GM18909 (cell line): ENCODE data around the gene MEP1B.
"Not testable (repeated sequence)": the region's sequence is repeated elsewhere in the genome, so short reads cannot be mapped to it uniquely, and the experiment has no call there.

Experiments used
- ATAC-seq: cut with Tn5 transposase; IDR thresholded peaks from one replicate; pipeline ENCODE4 v1.9.1; 2021; ENCODE audit warnings: mild to moderate bottlenecking; ENCODE audit not compliant: unreplicated experiment, poor library complexity

The MEP1B gene

DNA sequence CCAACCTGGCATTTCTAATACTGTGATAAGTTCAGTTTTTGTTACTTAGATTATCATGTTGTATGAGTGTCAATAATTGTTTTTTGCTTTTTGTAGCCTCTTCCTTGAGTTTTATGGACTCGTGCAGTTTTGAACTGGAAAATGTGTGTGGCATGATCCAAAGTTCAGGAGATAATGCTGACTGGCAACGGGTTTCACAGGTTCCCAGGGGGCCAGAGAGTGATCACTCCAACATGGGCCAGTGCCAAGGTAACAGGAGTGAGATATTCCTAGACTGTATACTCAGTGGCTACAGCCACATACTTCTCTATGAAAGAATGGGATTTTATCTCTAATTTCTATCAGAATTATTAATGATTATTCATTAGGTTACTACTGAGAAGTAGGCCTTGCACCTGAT, 18.2 kb downstream of the MEP1B start:
- ATAC-seq: no peak

DNA sequence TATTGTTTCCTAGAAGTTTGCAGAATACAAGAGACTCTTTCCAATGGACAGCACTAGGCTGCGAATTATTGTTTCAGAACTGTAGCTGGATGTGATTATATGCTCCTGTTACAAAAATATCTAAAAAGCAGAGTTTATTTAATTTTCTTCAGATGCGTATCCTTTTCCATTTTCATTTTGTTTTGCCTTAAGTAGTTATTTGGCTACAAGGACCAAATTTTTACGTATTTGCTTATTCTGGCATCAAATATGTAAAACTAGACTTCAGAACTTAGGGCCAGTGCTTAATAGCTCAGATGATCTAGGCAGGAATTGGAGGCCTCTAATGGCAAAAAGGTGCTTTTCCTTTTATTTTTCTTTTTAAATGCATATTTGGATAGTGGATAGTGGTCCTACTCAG, 18.7 kb downstream of the MEP1B start:
- no peak for ATAC-seq

DNA sequence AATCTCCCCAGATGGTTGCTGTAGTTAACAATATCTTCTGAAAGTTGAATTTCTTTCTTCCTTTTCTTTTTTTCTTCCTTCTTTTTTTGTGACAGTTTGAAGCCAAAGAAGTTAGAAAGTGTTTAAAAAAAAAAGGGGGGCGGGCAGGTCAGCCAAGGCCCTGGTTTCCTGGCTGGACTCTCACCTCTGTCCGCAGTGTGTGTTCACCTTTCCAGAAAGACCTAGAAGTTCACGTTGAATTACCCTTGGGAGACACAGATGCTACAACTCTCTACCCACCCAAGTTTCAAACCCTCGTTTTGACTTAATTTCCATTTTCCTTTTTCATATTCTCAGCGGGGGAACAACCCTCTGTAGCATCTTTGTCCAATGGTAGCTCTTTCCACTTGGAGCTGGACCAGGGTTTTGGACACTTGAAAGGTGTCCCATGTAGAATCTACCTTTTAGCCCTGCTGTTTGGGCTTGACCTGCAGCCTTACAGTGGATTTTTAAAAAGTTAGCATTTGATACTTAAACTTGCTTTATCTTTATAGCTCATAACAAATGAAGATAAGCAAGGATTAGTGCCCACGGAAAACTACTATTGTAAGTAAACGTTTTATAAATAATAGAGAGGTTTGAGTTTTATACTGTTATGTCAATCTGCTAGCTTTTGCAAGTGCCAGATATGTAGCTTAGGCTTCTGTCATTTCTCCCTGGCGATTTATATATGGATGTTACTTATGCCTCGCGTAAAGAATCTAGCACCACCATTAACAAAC, 20.0 kb downstream of the MEP1B start:
- ATAC-seq: no peak

DNA sequence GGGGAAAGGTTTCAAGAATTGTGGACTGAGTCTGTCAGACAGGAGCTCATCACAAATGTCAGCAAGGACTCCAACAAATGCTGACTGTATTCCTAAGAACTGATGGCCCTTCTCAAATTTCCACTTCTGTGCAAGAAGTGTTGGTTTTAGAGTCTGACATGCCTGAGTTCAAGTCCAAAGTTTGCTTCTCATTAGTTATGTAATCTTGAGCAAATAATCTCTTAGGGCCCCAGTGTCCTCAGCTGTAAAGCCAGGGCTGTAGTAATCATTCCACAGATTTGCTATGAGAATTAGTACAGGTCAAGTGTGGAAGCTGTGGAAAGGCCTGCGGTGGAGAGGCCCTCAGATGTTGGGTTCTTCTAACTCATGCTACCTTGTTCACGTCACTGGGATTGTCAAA, 23.9 kb downstream of the MEP1B start:
- no peak for ATAC-seq

DNA sequence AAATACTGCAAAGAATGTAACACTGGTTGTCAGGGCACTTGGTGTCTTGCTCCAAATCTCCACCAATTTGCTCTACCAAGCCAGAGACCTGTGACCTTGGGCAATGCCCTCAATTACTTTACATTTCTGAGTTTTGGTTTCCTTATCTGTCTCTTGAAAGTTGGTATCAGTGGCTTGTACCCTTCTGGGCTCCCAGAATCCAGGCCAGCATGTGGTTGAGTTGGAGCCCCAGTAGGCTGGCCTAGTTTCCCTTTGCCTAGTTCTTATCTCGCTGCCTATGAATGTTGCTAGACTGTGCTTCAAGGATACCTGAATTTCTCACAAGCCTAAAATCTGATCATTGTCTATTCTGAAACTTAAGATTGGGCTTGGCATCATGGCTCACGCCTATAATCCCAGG, 26.6 kb downstream of the MEP1B start:
- no peak for ATAC-seq

DNA sequence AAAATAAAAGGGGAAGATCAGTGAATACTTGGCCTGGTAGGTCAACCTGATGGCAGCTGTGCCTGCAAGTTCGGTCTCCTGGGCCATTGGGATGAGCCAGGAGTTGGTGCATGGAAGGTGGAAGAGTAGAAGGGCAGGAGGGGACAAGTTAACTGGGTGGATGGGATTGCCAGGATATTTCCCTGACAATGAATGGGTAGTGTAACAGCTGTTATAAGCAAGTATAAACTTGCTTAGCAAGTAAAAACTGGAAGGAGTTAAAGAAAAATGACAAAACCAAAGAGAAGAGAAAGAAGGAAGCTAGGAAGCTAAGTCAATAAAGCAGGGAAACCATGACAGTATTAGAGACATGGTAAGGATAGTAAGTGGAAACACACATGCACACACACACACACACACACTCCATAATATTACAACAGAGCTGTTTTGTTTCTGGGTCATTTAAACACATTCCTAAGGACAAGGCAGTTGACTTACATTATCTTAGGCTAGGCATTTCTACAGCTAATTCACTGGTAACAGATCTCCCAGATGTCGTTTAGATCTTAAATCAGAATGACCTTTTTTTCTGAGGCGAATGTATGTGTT, 29.7 kb downstream of the MEP1B start:
- ATAC-seq: no peak

DNA sequence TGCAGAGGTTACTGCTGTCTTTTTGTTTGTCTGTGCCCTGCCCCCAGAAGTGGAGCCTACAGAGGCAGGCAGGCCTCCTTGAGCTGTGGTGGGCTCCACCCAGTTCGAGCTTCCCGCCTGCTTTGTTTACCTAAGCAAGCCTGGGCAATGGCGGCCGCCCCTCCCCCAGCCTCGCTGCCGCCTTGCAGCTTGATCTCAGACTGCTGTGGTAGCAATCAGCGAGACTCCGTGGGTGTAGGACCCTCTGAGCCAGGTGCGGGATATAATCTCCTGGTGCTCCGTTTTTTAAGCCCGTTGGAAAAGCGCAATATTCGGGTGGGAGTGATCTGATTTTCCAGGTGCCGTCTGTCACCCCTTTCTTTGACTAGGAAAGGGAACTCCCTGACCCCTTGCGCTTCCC, 43.5 kb downstream of the MEP1B start:
- ATAC-seq: not testable (repeated sequence)

DNA sequence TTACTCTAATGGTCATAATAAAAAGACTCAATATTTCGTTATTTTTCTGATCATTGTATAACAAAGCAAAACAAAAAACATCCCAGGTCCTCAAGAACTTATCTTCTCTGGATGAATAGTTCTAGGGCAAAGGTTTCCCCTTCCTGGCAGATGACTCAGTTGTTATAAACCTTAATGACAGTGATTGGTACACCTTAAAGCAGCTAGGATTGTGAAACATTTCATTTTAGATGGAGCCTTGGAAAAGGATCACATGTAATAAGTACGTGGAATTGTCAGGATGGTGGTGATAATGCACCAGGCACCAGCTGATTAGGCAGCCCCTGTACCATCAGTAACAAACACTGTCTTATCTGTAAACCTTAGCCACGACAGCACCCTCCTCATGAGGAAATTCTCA, 47.2 kb downstream of the MEP1B start:
- no peak for ATAC-seq

DNA sequence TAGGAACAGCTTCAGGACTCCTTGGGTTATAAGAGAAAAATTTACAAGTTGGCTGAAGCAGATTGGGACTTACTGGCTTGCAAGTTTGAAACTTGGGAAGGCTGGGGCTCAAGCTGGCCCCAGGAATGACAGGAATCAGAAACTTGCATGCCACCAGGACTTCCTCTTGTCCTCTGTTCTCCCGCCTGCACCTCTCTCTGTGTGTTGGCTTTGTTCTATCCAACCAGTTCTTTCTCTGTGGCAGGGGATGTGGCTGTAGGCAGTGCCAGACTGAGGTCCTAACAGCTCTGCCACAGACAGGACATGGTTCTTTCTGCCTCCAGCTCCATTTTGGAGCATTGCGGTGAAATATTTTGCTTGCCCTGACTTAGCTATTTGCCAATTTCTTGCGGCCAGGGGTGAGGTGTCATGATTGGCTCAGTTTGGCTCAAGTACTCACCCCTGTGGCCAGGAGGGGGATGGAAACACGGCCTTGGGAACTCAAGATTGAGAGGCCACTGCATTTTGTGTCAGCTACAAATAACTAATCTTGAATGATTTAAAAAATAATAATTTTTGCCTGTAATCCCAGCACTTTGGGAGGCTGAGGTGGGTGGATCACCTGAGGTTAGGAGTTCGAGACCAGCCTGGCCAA, 48.9 kb downstream of the MEP1B start:
- no peak for ATAC-seq

DNA sequence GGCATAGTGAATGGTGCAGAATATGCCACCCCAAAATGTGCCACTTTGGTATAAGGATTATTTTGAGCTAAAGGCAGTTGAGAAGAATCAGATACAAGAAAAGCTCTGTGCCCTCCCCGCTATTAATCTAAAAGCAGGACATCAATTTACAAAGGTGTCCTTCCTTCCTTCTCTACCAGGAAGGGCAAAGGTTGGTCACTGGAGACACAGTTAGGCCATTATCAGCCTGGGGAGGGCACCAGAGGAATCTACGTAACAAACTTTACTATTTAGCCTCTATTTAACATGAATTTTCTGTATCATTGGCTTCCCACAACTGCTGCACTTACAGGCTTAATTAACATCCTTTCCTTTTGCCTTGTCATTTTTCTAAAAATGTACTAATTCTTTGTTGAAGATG, 52.6 kb downstream of the MEP1B start:
- no peak for ATAC-seq

DNA sequence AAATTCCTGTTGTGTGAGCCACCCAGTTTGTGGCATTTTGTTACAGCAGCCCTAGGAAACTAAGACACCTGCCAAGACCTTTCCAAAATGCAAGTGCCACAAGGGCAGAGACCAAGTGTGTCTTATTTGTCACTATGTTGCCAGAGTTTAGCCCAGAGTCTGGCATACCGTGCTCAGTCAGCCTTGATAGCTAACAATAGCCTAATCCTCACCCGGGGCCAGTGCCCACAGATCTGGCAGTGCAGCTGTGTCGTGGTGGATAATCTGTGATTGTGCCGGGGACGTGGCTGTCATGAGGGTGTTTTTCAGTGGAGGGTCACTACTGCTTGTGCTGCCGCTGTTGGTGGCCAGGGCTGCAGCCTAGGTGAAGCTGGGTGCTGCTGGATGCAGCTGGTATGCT, 53.5 kb downstream of the MEP1B start:
- no peak for ATAC-seq

DNA sequence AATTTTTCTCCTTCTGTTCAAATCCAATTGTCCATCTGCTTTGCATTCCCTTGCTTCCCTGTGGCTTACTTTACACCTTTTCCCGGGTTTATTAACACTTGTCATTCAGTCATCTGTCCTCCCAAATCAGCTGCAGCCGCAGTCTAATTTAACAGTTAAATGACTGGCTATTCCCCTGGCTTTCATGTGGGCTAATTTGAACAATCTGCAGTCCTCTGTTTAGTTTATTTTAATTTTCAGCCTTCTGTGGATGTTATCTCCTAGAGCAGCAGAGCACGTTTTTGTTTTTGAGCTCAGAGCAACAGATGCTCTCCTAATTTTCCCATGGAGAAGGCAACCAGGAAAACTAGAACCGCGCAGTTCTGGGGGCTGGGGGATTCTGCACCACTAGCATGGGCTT, 55.0 kb downstream of the MEP1B start:
- no peak for ATAC-seq

DNA sequence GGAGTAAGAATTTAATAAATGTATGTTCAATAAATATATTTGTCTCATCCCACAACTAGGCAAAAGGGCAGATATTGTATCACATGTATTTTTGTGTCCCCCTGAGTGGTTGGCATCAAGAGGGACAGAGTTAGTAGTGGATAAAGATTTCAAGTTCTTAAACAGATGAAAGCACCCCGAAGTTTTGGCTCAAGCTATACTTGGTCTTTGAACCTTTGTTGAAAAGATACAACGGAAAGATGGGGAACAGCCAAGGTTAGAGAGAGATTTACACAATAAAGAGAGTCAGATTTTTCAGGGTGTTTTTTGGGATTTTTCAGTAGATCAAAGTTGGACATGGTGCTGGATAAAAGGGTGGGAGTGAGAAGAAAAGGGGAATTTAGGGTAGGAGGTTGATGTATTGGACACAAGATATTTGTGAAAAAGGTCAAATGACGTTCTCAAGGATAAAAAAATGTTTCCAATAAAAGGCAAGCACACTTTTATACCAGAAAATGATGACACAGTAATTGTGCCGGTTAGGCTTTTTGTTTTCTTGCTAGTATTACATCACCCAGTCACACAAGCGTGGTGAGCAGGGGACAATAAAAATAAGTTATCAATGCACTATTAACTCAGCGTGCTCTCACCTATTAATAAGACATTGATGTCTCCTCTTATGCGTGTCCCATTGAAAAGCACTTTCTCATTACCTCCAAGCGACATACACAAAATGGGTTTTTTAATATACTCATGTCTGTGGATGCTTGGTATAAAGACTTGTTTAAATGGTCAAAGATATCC, 59.5 kb downstream of the MEP1B start:
- no peak for ATAC-seq

DNA sequence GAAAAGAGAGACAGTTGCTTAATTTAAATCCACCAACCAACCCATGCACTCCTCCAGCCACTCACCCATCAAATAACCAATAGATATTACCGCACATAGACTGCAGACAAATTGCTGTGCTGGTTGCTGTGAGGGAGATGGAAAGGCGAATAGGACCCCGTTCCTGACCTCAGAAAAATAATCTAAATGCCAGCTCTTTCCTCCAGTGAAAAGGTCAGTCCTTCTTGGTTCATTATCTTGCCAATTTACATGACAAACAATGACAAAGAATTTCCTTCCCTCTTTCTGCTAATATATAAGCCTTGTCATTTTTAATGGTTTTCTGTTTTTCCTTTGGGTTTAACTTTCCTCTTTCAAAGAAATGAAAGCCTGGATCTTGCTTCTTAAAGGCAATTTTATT, 61.6 kb downstream of the MEP1B start:
- no peak for ATAC-seq

DNA sequence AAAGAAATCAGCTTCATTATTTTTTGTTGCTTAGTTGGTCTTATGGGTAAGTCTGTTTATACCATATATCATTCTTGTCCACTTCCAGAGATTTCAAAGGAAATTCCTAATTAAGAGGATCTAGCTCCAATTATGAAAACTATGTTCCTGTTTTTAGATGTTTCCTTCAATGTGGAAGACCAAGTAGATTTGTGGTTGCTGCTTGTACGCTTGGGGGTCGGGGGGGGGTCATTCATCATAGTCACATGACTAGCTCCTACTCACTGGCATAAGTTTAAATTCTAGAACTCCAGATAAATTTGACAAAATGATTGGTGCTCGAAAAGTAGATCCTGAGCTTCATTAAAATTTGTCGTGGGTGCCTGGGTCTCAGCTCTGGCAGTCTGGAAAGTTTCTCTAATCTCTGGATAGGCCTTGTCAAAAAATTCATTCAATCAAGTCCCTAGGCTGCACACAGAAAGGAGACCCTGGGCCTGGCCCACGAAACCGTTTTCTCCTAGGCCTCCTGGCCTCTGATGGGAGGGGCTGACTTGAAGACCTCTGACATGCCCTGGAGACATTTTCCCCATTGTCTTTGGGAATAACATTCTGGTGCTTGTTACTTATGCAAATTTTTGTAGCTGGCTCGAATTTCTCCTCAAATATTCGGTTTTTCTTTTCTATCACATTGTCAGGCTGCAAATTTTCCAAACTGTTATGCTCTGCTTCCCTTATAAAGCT, 62.5 kb downstream of the MEP1B start:
- ATAC-seq: no peak

DNA sequence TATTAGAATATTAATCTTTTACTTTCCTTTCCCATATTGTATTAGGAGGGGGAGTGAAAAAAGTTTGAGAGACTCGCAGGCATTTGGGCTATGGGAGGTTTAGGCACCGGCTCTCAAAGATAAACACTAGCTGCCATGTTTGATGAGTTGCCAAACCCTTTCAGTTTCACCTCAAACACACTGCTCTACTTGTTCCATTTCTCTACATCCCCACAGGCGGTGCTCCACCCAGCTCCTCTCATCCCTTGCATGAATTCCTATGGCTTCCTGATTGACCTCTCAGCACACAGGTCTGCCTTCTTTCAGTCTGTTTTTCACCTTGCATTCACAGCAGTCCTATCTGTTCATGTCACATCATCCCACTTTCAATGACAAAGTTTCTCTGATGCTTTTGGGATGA, 65.7 kb downstream of the MEP1B start:
- no peak for ATAC-seq

DNA sequence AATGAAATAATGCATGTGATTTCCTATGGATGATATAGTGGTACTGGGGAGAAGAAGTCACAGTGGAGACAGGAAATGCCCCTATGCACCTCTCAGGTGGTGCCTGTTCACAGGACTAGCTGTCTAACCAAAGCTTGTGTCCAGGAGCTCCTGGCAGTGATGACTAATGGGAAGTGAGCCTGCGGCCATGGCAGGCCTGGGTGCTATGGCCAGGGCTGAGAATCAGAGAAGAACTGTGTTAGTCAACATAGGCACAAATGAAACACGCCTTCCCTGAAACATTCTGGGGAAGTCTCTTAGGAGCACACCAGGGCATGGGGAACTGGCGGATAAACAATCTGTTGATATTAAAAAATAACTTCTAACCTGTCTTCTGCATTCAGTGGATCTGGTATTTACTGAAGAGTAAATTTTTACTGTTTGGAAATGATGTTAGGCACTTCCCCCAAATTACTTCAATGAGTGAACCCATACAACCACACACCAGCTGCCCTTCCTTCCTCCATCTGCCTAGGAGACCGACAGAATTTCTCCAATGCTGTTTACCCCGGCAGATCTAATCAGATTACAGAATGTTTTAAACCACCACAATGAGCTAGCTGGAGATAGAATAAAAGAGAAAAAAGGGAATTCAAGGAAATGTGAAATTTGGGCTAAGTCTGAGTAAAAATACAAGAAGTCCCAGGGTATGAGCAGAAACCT, 67.4 kb downstream of the MEP1B start:
- no peak for ATAC-seq

DNA sequence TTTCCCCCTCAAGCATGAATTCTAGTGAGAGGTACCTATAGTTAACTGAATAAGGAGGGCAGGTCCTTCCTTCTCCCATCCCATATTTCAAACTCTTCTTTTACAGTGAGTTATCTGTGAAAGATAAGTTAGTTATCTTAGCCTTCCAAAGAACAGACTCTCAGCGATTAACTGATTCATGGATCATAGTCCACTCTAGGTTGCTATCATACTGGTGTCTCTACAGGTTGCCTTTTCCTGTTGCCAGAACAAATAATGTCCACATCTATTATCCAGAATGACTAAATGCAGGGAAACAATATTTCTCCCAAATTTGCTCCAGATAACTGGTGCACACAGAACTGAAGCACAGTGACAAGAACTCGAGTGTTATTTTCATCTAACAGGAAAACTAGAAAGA, 68.3 kb downstream of the MEP1B start:
- no peak for ATAC-seq

DNA sequence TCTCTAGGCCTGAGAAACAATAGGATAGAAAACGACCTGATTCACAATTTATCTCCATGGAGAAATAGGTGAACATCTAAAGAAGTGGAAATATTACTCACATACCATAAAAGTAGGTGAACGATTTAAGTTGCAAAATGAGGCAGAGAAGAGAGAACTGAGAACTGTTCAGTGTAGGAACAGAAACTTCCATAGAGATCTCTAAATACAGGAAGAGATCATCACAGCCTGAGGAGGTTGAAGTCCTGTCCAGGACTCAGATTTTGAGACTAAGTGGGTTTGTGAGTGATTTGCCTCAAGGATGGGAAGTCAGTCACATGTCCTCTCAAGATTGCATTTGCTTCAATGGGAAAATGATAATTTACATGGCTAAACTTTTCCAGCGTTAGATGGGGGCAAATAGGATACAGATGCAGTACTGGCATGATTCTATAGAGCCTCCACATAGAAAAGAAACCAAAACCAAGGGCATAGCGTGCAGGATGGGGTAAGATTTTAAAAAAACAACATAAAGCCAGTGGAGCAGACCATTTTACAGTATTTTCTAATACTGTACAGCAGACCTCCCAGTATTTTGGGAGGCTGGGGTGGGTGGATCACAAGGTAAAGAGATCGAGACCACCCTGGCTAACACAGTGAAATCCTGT, 68.8 kb downstream of the MEP1B start:
- ATAC-seq: no peak
